Astrocyte (in vitro differentiated cells and primary cell): ENCODE measurements around the gene ZNF775.

Source experiments
- EZH2 ChIP-seq: IDR thresholded peaks from 2 replicates; pipeline ENCODE4 v1.6.1; 2012; ENCODE audit warnings: mild to moderate bottlenecking, low read length, inconsistent platforms; ENCODE audit not compliant: insufficient read depth
- TF ChIP-seq, protein P1 (sequence below): IDR thresholded peaks from 2 replicates; pipeline ENCODE4 v1.5.1; 2011; ENCODE audit warnings: low read depth, mild to moderate bottlenecking, inconsistent platforms, low read length, moderate library complexity; ENCODE audit not compliant: insufficient read depth

DNA sequence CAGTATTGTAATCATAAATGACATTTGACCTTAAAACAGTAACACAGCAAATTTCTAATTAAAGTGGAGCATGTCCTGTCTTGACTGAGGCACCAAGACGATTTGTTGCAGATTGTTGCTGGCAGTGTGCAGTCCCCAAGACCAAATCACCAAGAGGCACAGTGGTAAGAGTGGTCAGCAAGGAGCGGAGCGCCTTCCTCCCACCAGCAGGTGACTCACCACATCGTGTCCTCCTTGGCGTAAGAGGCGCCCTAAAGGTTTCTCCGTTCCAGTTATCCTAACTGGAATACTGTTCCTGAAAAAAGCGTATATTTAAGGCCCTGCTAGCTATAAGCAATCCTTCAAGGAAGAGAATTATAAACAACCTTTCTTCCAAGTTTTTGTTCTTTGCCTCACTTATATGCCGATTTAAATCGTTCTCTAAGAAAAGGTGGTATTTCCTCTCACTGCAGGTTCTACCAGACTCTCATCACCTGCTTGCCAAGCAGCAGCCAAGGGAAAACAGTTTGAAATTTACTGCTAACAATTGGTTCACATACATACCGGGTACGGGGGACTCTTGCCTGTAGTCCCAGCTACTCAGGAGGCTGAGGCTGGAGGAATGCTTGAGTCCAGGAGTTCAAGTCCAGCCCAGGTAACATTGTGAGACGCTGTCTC, 21.2 kb upstream of the ZNF775 start:
- TF ChIP-seq, protein P1, sequence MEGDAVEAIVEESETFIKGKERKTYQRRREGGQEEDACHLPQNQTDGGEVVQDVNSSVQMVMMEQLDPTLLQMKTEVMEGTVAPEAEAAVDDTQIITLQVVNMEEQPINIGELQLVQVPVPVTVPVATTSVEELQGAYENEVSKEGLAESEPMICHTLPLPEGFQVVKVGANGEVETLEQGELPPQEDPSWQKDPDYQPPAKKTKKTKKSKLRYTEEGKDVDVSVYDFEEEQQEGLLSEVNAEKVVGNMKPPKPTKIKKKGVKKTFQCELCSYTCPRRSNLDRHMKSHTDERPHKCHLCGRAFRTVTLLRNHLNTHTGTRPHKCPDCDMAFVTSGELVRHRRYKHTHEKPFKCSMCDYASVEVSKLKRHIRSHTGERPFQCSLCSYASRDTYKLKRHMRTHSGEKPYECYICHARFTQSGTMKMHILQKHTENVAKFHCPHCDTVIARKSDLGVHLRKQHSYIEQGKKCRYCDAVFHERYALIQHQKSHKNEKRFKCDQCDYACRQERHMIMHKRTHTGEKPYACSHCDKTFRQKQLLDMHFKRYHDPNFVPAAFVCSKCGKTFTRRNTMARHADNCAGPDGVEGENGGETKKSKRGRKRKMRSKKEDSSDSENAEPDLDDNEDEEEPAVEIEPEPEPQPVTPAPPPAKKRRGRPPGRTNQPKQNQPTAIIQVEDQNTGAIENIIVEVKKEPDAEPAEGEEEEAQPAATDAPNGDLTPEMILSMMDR: no peak
- TF ChIP-seq EZH2: no peak
